ENCODE measurements around the gene FLYWCH1. TPM values are rescaled to one million over a fixed set of nuclear protein-coding genes. Genes with fewer than 3 reads are reported as not detected.

Gene FLYWCH1
- total RNA-seq = 21.6 TPM

- DNase-seq = peak; percentile 99
Observed at GRCh38 chr16:2911638-2912329, at the start of gene FLYWCH1. FLYWCH1 (plus strand) TSS chr16:2911931; CDS start chr16:2929686, 17,755 bp downstream.

GRCh38 chr16:2865651-2866050 is 46.1 kb upstream of the FLYWCH1 start:
- DNase-seq = no peak

GRCh38 chr16:2866431-2866830 is 45.3 kb upstream of the FLYWCH1 start:
- DNase-seq = no peak

DNA sequence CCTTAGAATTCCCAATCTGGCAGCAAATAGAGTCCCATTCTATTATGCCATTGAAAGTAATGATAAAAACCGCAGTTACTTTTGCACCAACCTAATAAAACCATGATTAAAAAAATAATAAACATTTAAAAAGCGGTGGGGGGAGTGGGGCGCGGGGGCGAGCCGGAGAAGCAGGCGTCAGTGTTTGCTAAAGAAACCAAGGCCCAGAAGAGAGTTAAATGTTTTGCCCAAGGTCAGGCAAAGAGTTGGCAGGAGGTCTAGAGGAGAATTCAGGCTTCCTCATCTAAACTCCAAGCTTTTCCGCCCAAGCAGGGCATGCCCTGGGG is 44.1 kb upstream of the FLYWCH1 start:
- no peak for DNase-seq

GRCh38 chr16:2867987-2868789 is 43.5 kb upstream of the FLYWCH1 start:
- peak; percentile 96 for DNase-seq

GRCh38 chr16:2871926-2872325 is 39.8 kb upstream of the FLYWCH1 start:
- DNase-seq = no peak

- DNase-seq = no peak
Observed at GRCh38 chr16:2874032-2874911, 37.5 kb upstream of the FLYWCH1 start.

GRCh38 chr16:2874912-2875362 is 36.8 kb upstream of the FLYWCH1 start:
- DNase-seq = peak; percentile 79

DNA sequence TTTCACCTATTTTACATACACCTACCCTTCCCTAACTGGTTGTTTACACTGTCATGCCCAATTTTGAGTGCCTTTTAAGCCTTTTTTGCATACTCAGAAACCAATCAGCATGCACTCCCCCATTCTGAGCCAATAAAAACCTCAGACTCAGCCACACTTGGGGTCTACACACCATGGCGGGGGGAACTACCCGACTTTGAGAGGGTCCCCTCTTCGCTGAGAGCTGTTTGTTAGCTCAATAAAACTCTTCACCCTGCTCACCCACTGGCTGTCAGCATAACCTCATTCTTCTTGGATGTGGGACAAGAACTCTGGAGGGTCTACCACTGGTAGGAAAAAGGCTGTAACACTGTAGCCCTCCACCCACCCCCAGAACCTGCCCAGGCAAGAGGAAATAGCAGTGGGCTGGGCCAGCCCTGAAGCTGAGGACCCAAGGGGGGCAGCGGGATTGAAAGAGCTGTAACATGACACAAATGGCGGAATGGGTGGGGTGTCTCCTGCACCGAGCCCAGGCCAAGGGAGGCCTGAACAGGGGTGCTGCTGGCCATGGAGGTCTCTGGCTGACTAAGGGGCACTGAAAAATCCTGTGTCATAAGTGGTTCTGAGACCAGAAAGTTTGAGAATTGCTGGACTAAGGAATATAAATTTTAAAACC is 31.8 kb upstream of the FLYWCH1 start:
- no peak for DNase-seq

GRCh38 chr16:2881783-2882649 is 29.7 kb upstream of the FLYWCH1 start:
- DNase-seq = peak; percentile 38

DNA sequence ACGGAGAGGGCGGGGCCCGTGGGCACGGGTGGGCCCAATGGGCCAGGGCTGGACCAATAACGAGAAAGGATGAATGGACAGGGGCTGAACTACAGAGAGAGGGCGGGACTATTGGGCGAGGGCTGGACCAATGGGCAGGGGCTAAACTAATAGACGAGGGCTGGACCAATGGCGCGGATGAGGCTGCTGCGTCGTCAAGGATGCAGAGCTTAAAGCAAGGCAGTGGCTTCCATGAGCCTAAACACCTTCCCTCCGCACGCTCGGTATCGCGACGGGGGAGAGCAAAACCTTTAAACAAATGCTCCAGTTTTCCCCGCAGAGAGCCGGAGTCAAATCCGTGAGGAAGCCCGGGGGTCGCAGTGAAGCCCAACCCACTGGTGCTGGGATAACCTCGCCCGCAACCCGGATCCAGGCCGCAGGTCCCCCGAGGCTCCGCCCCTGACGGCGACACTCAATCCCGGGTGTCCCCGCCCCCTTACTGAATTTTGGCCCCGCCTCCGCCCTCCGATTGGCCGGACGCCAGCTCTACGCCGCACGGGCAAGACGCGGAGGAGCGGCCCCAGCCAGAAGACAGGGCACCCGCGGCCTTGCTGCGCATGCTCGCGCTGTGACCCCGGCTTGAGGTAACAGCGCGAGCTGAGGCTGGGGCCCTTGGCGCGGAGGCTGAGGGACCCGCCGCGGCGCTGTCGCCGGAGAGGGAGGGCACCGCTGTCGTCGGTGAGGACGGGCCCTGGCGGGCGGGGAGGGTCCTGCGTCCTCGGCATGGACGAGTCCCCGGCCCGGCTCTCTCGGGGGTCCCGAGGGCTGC is 28.9 kb upstream of the FLYWCH1 start, which contains the start of gene FLYWCH2:
Gene FLYWCH2 (plus strand): TSS at position 566 of the 808 bp plus-strand sequence. CDS start 13,235 bp downstream, outside the sequence.
- DNase-seq = peak; percentile 99

DNA sequence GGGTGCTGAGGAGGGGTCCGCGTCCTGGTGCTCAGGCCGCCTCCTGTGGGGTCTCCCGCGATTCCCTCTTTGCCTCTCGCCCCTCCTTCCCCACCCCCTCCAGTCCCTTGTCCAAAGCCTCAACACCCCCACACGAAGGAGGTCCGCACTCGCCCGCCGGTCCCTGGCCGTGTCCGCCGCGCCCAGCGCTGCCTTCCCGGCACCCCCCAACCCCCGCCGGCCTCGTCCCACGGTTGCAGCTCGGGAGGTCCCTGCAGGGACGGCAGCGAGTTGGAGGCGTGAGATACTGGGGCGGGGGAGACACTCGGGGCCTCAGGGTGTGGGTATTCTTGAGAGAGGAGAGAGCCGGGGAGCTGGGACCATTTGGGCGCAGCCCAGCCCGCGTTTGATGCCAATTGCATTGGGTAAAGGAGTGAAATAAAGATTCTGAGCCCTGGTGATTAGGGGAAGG is 28.2 kb upstream of the FLYWCH1 start:
- peak; percentile 40 for DNase-seq

GRCh38 chr16:2884041-2884451 is 27.7 kb upstream of the FLYWCH1 start:
- DNase-seq = no peak

DNA sequence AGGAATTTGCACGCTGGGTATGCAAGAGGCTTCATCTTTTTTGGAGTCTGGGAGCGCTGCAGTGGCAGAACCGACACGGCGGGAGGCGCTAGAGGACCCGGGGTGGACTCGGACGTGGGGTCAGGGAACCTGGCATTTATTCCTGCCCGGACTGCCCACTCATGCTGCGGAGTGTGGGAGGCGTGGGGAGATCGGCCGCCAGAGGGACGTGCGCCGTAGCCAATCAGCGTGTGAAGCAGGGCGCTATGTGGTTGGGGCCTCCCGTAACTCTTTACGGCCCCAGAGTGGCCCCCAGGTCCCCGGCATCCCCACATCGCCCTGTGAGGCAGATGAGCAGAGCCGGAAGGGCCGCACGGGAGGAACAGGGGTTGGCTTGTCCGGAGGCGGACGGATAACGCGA is 17.5 kb upstream of the FLYWCH1 start:
- no peak for DNase-seq

- no peak for DNase-seq
Observed at GRCh38 chr16:2895813-2896212, 15.9 kb upstream of the FLYWCH1 start.

- no peak for DNase-seq
Observed at GRCh38 chr16:2896480-2897010, 15.2 kb upstream of the FLYWCH1 start.

GRCh38 chr16:2897110-2897509 is 14.6 kb upstream of the FLYWCH1 start:
- peak; percentile 14 for DNase-seq

GRCh38 chr16:2898831-2899563 is 12.7 kb upstream of the FLYWCH1 start:
- no peak for DNase-seq

DNA sequence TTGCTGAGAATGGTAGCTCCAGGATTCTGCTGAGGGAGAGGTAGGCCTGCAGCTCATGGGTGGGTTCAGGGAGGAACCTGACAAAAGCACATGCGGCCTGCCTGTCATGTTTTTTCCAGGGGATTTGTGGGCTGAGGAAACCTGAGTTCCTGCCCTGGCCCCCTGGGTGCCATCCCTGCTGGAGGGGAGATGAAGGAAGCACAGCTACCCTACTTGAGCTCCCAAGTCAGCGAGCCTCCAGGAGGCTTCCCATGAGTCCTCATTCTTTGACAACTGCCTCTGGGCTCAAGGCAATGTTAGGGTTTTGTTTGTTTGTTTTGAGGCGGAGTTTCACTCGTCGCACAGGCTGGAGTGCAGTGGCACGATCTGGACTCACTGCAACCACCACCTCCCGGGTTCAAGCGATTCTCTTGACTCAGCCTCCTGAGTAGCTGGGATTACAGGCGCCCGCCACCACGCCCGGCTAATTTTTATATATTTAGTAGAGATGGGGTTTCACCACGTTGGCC is 12.1 kb upstream of the FLYWCH1 start:
- DNase-seq = no peak
